LNCAP (cell line): Measurements from ENCODE around the gene C16orf82.

ENCODE experiments used
- TF ChIP-seq, protein P1 (sequence below): fragments of 450-650 bp; IDR thresholded peaks from 2 replicates; pipeline ENCODE4 v1.5.1; 2017; ENCODE audit warnings: mild to moderate bottlenecking

Gene C16orf82

DNA sequence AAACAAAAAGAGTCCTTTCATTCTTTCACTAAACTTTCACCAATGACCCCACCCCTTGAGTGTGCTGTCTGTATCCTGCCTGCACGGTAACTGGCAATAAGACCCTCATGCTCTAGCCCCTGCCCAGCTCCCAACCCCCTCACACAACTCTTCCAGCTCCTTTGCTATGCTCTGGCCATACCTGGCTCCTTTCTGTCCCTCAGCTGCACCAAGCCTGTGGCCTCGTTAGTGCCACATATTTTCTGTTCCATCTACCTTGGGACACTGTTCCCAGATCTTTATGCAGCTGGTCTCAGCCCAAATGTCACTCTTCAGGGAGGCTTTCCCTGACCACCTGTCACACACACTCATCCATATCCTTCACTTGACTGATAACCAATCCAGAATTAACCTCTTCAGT lies 47.3 kb downstream of the C16orf82 start:
- TF ChIP-seq, protein P1, sequence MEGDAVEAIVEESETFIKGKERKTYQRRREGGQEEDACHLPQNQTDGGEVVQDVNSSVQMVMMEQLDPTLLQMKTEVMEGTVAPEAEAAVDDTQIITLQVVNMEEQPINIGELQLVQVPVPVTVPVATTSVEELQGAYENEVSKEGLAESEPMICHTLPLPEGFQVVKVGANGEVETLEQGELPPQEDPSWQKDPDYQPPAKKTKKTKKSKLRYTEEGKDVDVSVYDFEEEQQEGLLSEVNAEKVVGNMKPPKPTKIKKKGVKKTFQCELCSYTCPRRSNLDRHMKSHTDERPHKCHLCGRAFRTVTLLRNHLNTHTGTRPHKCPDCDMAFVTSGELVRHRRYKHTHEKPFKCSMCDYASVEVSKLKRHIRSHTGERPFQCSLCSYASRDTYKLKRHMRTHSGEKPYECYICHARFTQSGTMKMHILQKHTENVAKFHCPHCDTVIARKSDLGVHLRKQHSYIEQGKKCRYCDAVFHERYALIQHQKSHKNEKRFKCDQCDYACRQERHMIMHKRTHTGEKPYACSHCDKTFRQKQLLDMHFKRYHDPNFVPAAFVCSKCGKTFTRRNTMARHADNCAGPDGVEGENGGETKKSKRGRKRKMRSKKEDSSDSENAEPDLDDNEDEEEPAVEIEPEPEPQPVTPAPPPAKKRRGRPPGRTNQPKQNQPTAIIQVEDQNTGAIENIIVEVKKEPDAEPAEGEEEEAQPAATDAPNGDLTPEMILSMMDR: no peak

GRCh38 chr16:27118526-27118925 lies 51.8 kb downstream of the C16orf82 start:
- TF ChIP-seq, protein P1: no peak
